Embryonic facial prominence (tissue), 1 donor: ENCODE measurements around the gene DEFB114.
"Not testable (repeated sequence)": the region's sequence is repeated elsewhere in the genome, so short reads cannot be mapped to it uniquely, and the experiment has no call there.

Experiments used
- DNase-seq: peaks from one replicate; pipeline ENCODE4 v3.0.0-alpha.2; 2016; ENCODE audit errors: extremely low spot score

Gene DEFB114, protein sequence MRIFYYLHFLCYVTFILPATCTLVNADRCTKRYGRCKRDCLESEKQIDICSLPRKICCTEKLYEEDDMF

DNA sequence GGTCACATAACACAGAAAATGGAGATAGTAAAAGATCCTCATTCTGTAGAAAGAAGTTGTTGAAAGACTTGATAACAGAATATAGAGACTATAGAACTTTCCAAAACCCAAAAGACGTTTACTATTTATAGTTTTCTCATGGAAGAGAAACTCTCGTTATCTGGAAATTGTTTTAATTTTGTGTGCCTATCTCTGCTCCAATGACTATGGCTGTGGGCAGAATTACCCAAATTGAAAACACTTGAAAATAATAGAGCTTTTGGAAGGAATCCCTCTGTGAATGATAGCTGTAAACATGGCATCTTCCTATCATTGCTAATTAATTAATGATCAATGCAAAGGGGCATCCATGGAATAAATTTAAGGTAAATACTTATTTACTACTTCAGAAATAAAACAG lies at the start of gene DEFB114:
TSS of gene DEFB114 (minus strand) at position 101 of the 400 bp plus-strand sequence. CDS start at position 42, 59 bp downstream.
- DNase-seq = no peak

DNA sequence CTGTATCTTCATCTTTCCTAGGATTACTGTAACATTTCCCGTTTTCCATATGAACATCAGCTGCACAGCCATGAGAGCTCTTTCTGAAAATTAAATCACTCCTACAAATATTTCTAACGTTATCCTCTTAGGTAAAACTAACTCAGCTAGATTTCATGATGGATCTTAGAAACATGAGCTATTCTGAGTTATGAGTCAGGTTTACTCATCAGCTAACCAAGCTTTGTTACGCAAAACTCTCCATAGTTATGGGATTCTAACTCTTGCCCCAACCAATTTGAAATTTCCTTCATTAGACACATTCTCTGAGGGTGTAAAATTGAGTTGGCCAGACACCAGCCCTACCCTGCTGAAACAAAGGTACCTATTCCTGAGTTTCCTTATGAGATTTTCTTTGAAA lies 43.9 kb upstream of the DEFB114 start:
- DNase-seq = no peak

DNA sequence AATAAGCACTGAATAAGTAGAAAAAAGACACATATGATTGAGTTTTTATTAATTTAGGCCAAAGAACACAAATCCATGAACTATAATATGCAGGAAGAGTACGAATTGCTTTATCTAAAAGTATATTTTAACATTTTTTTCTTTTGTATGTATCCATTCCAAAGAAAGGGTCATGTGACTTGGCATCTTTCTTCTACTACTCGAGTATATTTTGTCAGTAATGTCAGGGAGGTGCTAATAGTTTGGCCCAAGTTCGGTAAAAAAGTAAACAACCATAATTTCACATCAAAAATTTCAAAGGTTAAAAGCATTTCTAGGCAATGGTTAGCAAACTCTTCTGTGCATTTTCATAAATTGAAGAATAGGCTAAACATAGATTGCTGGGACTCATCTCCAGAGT lies 39.2 kb upstream of the DEFB114 start:
- DNase-seq = no peak

DNA sequence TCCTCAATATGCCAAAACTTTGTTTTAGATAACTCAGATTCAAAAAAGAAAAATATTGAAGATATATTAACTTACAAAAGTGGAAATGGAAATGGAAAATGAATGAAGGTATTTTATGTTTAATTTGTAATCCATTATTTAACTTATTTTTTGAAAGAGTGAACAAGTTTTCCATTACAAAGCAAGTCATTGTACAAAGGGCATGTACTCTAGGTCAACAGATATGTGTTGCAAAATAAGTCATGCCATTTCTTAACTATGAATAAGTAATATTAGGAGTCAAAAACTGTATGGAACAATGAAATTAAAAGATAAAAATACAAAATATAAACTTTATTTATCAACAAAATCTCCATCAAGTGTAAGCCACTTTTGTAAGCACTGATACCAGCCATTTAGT lies 31.3 kb upstream of the DEFB114 start:
- no peak for DNase-seq

DNA sequence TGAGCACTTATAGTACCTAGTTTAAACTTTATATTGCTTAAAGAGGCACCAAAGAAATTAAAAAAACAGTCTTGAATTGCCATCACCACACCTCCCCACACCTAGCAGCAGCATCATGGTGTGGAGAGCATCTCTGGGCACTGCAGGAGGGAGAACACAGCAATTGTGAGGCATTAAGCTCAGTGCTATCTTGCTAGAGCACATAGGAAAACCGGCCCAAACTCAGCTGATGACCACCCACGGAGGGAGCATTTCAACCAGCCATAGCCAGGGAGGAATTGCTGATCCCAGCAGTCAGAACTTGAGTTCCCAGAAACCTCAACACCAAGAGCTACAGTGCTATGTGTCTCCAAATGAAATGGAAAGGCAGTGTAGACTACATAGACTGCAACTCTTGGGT lies 24.9 kb upstream of the DEFB114 start:
- no peak for DNase-seq

DNA sequence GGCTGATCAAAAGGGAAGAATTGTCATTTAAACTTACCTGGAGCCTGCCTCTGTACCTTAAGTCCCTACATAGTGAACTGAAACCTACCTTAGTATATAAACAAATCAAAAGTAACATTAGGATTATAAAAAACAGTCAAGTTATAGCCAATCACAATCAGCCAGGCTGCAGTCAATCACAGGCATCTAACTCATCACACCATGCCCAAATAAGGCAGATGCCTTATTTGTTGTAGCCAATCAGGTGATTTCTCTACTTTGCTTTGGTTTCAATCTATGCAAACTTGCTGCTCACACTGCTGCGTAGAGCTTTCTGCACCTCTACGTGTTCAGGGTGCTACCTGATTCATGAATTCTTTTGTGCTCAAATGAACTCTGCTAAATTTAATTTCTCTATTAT lies 23.8 kb upstream of the DEFB114 start:
- DNase-seq = no peak

DNA sequence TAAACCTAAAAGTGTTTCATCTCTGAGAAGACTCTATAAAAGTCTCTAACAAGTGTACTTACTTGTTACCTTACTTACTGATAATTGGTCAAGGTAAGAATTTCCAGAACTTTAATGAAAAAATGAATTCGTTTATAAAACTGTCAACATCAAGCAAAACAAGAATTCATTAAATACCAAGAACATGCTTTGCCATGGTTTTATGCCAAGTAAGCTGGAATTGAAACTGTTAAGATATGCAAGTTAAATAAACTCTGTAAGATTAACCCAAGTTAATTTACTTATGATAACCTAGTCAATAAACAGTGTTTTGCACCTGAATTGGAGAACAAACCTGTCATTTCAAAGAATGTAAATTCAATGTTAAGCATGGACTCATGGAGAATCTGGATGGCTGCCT lies 22.6 kb upstream of the DEFB114 start:
- DNase-seq = no peak

DNA sequence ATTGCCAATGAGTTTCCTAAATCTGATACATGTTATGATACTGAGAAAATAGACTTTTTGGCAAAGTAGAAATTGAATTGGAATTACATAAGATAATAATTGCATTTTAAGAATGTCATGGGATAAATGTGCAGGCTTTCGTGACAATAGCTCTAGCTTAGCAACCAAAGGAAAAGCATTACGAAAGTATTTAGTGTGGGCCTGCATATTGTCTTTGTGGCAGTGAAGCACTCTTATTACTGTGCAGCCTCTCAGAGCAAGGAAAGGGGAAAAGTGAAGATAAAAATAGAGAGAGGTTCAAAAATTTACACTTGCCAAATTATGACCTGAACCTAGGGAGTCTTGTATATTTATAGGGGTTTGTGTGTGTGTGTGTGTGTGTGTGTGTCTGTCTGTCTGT lies 18.1 kb upstream of the DEFB114 start:
- no peak for DNase-seq

DNA sequence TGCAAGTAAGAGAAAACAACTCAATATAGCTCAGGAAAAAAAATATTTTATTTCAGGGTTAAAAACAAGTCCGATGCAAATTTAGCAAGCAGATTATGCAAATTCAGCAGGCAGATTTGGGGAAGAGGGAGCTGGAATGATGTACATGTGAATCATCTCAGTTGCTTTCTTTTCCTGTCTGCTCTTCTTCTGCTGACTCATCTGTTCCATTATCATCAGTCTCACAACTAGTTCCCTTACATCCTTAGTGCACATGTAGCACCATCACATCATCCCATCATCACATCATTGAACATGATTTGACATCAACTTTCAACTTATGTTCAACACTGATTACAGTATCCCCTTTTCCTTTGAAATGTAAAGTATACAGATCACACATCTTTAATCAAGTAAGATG lies 16.9 kb upstream of the DEFB114 start:
- no peak for DNase-seq

DNA sequence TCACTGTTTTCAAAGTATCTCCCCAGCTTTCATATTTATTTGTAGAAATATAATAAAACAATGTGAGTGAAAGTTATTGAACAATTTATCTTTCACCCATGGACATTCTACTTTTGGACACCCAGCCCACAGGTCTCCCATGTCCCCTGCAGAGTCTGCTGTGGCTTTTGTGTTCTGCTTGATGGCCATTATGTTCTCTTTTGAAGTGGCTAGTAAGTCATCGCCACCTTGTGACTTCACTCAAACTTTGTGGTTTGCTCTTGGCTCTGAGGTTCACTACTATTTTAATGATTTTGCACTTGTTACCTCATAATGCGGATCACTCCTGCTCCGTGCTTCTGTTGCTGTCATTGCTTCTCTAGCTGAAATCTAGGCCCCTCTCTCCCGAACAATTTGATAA lies 15.6 kb upstream of the DEFB114 start:
- no peak for DNase-seq

DNA sequence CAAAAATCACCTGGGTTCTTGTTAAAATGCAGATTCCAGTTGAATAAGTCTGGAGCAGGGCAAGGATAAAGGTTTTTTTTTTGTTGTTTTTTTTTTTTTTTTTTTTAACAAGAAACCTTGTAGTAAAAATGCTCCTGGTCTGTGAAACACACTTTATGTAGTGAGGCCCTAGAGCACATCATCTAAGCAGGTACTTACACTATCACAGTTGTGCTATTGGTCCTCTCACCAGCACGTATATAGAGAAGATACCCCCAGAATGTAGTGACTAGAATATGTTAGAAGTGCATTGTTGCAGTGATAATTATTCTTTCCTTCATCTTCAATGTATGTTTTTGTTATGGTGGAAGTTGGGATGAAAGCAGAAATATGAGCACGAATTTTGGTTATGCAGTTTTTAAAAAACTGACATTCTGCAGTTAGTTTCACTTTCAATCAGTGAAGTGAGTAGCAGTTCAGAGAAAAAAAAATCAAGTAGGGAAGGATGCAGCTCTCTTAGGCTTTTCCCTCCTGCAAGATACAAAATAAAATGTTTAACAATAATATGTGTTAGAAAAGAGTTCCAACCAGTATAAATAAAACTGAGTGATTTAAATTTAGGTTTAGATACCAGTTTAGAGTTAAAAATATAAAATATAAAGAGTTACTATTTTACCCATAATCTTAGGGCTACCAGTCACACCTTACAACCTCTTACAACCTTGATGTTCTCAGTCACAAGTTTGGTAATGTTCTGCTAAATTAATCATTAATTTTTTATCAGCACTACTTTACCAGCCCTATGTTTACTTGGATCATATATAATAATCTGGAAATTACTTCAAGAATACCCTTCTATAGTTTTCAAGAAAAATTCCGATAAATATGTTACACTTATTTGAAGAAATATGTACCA lies 14.6 kb upstream of the DEFB114 start:
- DNase-seq = no peak

DNA sequence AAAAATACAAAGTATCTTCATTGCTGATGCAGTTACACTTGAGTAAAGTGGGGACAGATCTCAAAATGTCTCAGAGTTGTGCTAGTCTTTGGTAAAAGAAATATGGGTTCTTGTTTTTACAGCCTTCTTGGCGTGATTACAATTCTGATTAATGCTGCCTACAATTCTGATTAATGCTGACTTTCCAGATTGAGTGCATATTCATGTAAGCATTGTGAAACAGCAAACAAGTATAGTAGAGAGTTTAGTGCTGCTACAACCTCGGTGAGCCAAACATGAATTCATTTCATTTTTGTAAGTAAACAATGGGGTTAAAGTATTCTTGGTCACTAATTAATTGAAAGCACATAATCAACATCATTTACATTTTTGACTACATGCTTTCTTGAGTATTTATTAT lies 5.6 kb upstream of the DEFB114 start, which contains the start of gene DEFB113:
TSS of gene DEFB113 (minus strand) at position 21 of the 400 bp plus-strand sequence. CDS start at position 21, 0 bp downstream.
- DNase-seq = no peak

DNA sequence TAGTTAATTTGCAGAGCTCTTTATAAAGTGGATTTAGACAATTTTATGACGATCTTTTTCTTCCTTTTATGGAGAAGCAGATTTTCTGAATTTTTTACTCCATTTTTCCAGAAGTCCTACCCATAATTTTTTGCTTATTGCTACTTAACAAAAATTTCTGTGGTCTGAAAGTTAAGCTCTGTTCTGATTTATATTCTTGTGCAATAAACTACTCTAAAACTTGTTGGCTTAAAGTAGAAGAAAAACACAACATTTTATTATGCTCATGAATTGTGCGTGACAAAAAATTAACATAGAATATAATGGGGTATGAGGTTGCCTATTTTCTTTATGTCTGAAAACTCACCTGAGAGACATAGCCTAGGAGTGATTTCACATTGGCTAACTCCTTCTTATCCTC lies 2.9 kb upstream of the DEFB114 start:
- no peak for DNase-seq

DNA sequence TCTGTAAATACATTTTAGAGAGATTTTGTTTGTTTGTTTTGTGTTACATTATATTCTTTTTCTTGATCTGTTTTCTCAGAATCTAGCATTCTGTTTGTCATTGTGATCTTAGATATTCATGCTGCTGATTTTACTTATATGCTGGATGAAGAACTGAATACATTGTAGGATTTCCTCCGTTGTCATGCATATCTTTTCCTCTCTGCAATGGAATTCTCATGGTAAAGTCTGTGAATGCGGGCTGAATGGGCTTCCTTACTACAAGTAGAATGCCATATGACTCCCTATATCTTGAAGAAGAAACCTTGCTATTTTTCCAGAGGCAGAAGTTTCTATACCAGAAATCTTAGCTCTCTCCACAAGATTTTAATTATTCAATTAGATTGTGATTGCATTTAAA lies 2.4 kb upstream of the DEFB114 start:
- no peak for DNase-seq

DNA sequence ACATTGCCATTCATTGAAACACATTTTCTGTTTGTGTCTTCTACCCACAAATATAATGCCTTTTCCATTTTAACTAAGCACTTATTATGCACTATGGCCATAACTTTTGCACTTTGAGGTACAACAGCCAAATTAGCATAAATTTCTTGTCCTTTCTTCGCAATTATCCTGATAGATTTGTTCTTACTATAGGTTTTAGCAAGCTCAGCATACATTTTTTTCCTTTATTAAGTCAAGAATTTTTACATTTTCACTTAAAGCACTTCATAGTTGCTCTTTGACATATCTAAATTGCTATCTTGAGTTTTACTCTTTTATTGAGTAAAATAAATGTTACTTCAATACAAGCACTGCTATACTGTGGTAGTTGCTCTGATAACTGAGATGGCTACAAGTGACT lies 5.8 kb downstream of the DEFB114 start:
- DNase-seq = no peak

DNA sequence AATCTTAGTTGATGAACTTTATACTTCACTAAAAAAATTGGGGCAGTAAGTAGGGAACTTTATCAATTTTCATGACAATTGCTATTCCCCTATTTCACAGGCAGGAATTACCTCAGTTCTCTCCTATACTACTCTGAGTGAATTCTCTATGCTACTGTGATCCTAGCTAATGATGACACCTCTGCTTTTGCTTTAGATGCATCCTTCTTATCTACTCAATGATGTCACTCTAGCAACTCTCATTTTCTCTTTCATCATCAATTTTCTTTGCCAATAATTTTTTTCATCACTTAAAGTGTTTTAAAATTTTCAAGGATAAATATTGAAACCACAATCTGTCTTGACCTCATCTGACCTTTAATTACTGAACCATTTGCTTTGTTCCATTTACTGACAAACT lies 8.1 kb downstream of the DEFB114 start:
- no peak for DNase-seq

DNA sequence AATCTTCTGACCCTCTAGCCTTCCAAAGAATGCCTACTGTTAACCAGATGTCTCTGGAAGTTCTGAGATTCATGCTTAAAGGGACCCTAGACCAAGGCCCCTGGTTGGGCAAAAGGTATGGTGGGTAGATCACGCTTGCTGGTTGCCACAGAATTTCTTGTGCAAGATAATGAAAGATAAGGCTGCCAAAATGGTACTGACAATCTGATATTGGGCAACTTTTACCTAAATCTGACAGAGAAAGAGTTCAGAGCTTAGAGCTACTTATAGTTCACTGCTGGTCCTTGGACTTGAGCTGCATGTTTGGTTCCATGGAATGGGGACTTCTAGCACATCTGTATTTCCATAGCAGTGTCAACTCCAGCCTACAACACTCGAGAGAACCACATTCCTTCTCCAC lies 12.0 kb downstream of the DEFB114 start:
- no peak for DNase-seq

DNA sequence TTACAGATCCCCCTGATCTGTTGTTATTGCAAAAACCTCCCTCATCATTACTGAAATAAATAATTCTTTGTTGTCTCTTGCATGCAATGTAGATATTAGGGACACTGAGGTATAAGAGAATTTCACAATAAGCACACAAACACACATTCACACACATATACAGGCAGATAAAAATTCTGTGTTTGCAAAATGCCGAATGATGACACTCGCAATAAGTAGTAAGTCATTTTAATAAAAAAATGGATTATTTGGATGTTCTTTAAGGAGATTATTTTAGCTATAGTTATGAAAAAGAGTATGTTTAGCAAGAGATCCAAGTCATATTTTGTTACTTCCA lies 13.6 kb downstream of the DEFB114 start:
- DNase-seq = no peak

DNA sequence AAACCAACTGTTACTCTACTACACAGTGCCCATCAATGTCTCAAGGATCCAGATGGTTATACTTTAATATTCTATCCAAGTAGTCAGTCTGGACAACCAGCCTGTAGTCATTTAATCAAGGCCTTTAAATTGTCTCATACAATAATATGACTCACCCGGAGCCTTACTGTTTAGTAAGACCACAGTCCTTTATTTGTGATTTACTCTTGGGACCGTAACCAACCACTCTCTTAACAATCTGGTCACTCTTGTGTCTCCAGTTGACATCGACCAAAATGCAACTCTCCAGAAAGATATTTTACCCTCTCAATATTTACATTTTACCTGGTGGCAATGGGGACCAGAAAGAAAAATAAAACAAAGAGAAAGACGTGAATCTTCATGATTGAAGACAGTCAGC lies 14.9 kb downstream of the DEFB114 start:
- no peak for DNase-seq

DNA sequence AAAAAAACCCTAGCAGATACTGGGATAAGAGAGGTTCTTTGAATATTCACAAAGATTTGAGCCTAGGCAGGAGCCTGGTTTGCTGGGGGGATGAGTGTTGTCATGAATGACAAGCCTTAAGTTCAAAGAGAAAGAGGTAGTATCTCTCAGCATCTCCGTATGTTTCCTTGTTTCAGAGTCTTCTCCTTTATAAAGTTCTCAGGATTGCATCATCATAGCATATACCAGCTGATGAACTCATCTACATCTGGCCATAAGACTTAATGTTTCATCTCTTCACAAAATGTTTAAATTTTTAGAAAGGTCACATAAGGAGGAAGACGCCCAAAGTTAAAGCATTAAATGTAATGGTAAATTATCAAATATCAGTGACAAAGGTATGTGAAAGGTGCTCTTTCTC lies 17.1 kb downstream of the DEFB114 start:
- no peak for DNase-seq

DNA sequence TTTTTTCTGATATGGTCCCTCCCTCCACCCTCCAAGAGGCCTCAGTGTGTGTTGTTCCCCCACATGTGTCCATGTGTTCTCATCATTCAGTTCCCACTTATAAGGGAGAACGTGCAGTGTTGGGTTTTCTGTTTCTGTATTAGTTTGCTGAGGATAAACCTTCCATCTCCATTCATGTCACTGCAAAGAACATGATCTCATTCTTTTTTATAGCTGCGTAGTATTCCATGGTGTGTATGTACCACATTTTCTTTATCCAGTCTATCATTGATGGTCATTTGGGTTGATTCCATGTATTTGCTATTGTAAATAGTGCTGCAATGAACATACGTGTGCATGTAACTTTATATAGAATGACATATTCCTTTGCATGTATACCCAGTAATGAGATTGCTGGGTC lies 19.9 kb downstream of the DEFB114 start:
- DNase-seq = not testable (repeated sequence)

DNA sequence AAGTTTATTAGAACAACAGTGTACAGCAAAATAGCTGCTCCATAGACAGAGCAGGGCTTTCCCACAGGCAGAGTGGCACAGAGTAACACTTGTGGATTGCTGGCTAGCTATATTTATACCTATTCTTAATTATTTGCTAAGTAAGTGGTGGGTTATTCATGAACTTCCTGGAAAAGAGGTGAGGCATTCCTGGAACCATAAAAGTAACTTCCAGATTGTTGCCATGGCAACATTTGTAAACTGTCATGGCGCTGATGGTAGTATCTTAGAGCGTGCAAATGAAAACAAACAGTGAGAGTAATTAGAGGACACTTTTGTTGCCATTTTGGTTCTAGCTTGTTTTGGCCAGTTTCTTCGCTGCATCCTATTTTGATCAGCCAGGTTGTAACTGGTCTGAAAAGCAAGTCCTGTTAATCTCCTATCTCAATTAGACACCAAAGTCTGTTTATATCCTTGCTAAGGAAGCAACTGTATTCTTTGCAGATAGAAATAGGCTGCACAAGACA lies 23.9 kb downstream of the DEFB114 start:
- no peak for DNase-seq

DNA sequence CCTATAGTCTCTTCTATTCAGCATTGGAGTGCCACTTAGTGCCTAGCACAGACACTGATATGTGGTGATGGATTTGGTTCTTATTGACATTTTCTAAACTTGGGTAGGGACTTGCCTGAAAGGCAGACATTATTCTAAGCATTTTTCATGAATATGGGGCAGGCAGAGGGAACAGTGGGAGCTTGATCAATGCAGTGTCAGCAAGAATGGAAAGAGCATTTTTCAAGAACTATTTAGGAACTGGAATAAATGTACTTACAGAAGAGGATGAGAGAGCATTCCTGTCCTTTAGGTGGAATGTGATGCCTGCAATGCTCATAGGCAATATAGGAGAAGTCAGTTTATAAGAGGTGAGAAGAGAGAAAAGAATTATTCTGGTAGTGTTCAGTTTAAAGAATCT lies 26.2 kb downstream of the DEFB114 start:
- no peak for DNase-seq

DNA sequence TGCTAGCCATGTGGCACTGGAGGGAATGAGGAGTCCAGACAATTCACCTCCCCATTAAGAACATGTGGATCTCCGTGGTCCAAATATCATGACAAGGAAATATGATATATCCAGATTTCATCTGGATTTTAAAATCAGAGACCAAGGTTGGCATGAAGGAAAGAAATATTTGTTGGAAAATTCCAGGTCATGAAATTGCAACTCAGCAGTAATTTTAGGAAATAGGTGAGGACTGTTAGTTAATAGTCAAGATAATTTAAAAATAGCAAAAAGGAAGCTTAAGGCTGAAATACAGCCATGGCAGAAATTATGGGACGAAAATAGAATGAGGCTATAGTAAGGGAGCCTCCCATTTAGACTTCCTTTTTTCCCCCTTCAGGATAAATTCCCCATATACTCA lies 26.9 kb downstream of the DEFB114 start:
- DNase-seq = no peak
